GM12801 (cell line): ENCODE results near the gene SPPL2B.

ENCODE experiments used
- TF ChIP-seq, protein P1 (sequence below): IDR thresholded peaks from one replicate; pipeline ENCODE4 v1.5.1; 2011; ENCODE audit warnings: control low read depth; ENCODE audit not compliant: insufficient read length; ENCODE audit errors: extremely low read depth

The SPPL2B gene

GRCh38 chr19:2382530-2383222 lies 54.2 kb downstream of the SPPL2B start:
- TF ChIP-seq, protein P1, sequence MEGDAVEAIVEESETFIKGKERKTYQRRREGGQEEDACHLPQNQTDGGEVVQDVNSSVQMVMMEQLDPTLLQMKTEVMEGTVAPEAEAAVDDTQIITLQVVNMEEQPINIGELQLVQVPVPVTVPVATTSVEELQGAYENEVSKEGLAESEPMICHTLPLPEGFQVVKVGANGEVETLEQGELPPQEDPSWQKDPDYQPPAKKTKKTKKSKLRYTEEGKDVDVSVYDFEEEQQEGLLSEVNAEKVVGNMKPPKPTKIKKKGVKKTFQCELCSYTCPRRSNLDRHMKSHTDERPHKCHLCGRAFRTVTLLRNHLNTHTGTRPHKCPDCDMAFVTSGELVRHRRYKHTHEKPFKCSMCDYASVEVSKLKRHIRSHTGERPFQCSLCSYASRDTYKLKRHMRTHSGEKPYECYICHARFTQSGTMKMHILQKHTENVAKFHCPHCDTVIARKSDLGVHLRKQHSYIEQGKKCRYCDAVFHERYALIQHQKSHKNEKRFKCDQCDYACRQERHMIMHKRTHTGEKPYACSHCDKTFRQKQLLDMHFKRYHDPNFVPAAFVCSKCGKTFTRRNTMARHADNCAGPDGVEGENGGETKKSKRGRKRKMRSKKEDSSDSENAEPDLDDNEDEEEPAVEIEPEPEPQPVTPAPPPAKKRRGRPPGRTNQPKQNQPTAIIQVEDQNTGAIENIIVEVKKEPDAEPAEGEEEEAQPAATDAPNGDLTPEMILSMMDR, result no peak

DNA sequence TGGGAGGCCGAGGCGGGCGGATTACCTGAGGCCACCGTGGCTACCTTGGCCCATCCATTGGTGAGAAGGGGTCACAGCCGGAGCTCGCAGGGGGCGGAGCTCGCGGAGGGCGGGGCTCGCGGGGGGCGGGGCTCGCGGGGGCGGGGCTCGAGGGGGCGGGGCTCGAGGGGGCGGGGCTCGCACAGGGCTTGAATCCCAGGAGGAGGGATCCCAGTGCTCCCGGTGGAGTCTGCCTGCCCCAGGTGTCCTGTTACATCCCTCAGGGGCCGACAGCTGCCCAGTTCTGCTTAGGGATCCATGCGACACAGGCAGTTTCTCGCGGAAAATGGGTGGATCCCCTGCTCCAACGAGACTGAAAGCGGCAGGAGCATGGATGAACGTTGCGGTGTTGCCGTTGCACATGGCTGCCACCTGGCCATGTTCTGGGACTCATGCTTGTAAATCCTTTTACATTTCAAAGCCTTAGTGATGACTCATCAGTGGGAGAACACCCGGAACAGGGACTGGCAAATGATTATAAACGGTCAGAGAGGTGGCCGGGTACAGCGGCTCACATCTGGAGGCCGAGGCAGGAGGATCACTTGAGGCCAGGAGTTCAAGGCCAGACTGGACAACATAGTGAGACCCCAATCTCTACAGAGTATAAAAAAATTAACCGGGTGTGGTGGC lies 56.7 kb downstream of the SPPL2B start:
- TF ChIP-seq, protein P1, result no peak

GRCh38 chr19:2387367-2388288 lies 59.1 kb downstream of the SPPL2B start:
- TF ChIP-seq, protein P1, result no peak

GRCh38 chr19:2389594-2389993 lies 61.1 kb downstream of the SPPL2B start:
- TF ChIP-seq, protein P1, result no peak

- TF ChIP-seq, protein P1, result no peak
Observed at GRCh38 chr19:2391118-2391725, 62.7 kb downstream of the SPPL2B start.

- TF ChIP-seq, protein P1, result no peak
Observed at GRCh38 chr19:2392366-2392765, 63.9 kb downstream of the SPPL2B start.

- TF ChIP-seq, protein P1, result no peak
Observed at GRCh38 chr19:2394054-2394441, 65.6 kb downstream of the SPPL2B start.
